ENCODE results near the gene HLA-G.

- TF ChIP-seq POLR2A (IDR thresholded peaks at IDR 0.05; ENCODE audit: low read length) (no peak), GATA1 (IDR thresholded peaks at IDR 0.05; ENCODE audit: low read depth, low read length) (no peak)
These were observed 21.2 kb upstream of the HLA-G start for GRCh38 chr6:29806387-29806786.
